GM23248 (cell line): ENCODE measurements around the gene TRAPPC2L. TPM values are rescaled to one million over a fixed set of nuclear protein-coding genes. Genes with fewer than 3 reads are reported as not detected.

Experiments used
- DNase-seq: peaks from one replicate; pipeline ENCODE4 v3.0.0-alpha.2; 2015
- H2AFZ ChIP-seq: fragments of 200-600 bp; sonication (generic); 2 replicates; pipeline ENCODE4 v1.6.1; 2016; ENCODE audit warnings: antibody characterized with exemption
- H3F3A ChIP-seq: fragments of 200-600 bp; sonication (generic); 2 replicates; pipeline ENCODE4 v1.6.1; 2016; ENCODE audit warnings: mild to moderate bottlenecking, antibody characterized with exemption, mixed run types; ENCODE audit not compliant: insufficient read depth
- H3K27ac ChIP-seq: fragments of 200-600 bp; sonication (generic); 2 replicates; pipeline ENCODE4 v1.5.1; 2016; ENCODE audit warnings: mild to moderate bottlenecking
- H3K27me3 ChIP-seq: fragments of 200-600 bp; sonication (generic); replicated peaks from 2 replicates; pipeline ENCODE4 v1.6.1; 2016; ENCODE audit warnings: mild to moderate bottlenecking; ENCODE audit not compliant: insufficient read depth
- H3K36me3 ChIP-seq: fragments of 200-600 bp; sonication (generic); 2 replicates; pipeline ENCODE4 v1.6.1; 2016; ENCODE audit warnings: low read depth, mild to moderate bottlenecking
- H3K4me1 ChIP-seq: fragments of 200-600 bp; sonication (generic); 2 replicates; pipeline ENCODE4 v1.6.1; 2016; ENCODE audit warnings: mild to moderate bottlenecking; ENCODE audit not compliant: insufficient read depth
- H3K4me2 ChIP-seq: fragments of 200-600 bp; sonication (generic); one replicate; pipeline ENCODE4 v1.6.1; 2016; ENCODE audit warnings: mild to moderate bottlenecking; ENCODE audit not compliant: unreplicated experiment
- H3K4me3 ChIP-seq: fragments of 200-600 bp; sonication (generic); 2 replicates; pipeline ENCODE4 v1.5.1; 2016; ENCODE audit warnings: mild to moderate bottlenecking
- H3K79me2 ChIP-seq: fragments of 200-600 bp; sonication (generic); 2 replicates; pipeline ENCODE4 v1.6.1; 2016; ENCODE audit warnings: mild to moderate bottlenecking; ENCODE audit not compliant: insufficient read depth
- H3K9ac ChIP-seq: fragments of 200-600 bp; sonication (generic); 2 replicates; pipeline ENCODE4 v1.6.1; 2016; ENCODE audit warnings: mild to moderate bottlenecking
- H3K9me2 ChIP-seq: fragments of 200-600 bp; sonication (generic); 2 replicates; pipeline ENCODE4 v1.6.1; 2016; ENCODE audit warnings: mixed run types, mild to moderate bottlenecking, moderate library complexity; ENCODE audit not compliant: insufficient read depth
- H3K9me3 ChIP-seq: fragments of 200-600 bp; sonication (generic); one replicate; pipeline ENCODE4 v1.6.1; 2017; ENCODE audit warnings: low read depth
- H4K20me1 ChIP-seq: fragments of 200-600 bp; sonication (generic); 2 replicates; pipeline ENCODE4 v1.6.0; 2016; ENCODE audit not compliant: insufficient read depth
- EZH2 ChIP-seq: fragments of 200-600 bp; sonication (generic); IDR thresholded peaks from 2 replicates; pipeline ENCODE4 v1.6.1; 2018; ENCODE audit warnings: antibody characterized with exemption, mild to moderate bottlenecking; ENCODE audit not compliant: insufficient read depth, poor library complexity, severe bottlenecking
- EZH2phosphoT487 ChIP-seq: fragments of 200-600 bp; sonication (generic); IDR thresholded peaks from 2 replicates; pipeline ENCODE4 v1.6.1; 2018; ENCODE audit warnings: antibody characterized with exemption, moderate library complexity, mild to moderate bottlenecking, low read depth; ENCODE audit not compliant: insufficient read depth
- WGBS, 2 experiments: methylation state at CpG; one replicate each; pipeline ENCODE4 v1.1.6; 2015 to 2017; ENCODE audit warnings: low lambda C conversion rate in 2 of 2, low coverage in 1 of 2; ENCODE audit errors: missing lambda C conversion rate in 2 of 2; 5-methylcytosine and 5-hydroxymethylcytosine counted together
- in situ Hi-C: fragments of 300-500 bp; cut with MboI; formaldehyde crosslinking; loops from 2 replicates; pipeline ENCODE4 v1.15.0; 2020
- polyA plus RNA-seq: library from polyadenylated mRNA; unstranded; fragments of >200 nt; fragmentation: Nextera tagmentation; extraction: Ambion mirVana; gene quantifications from 2 replicates; pipeline ENCODE4 v1.2.1, GENCODE V29; 2016
- total RNA-seq: library from RNA; depleted of rRNA; stranded (reverse); fragments of >200 nt; shearing (Covaris generic); gene quantifications from 2 replicates; pipeline ENCODE4 v1.2.3, GENCODE V29; 2014

The TRAPPC2L gene
- total and polyA plus RNA-seq, 2 experiments from 2014 or later = 18.7 to 83.2 TPM

DNA sequence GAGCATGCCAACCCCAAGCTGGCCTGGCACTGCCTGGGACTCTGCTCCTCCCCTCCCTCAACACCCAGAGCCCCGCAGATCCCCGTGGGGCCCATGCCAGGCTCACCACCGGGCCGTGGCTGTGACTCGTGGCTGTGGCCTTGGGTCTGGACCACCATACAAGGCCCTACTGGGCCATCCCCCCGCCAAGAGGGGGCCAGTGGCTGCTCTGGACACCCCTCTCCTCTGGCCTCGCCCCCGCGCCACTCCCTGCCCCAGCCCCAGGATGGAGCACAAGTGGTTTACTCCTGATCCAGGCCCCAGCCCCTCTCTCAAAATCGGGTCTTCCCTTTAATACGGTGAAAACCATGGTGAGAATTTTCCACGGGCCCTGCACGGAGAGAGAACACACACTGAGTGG, 6.5 kb downstream of the TRAPPC2L start:
- Histone ChIP-seq H3K27me3 (no peaks in the 10 kb centered on the region), H3K4me3 (no peak overlapping the region), H3K79me2 (peaks cover 7% of the 10 kb centered on the region; the same call in 1 of the 2 replicates), H3K4me1 (no peaks in the 10 kb centered on the region), H3K4me2 (no peak overlapping the region), H3K9ac (no peak overlapping the region), H3K27ac (no peak overlapping the region), H4K20me1 (no peaks in the 10 kb centered on the region), H3K36me3 (no peaks in the 10 kb centered on the region), H3K9me2 (no peaks in the 10 kb centered on the region), H2AFZ (no peak overlapping the region), H3F3A (no peaks in the 10 kb centered on the region), H3K9me3 (no peaks in the 10 kb centered on the region)
- 68 to 71% methylated on average over 13 of the region's 13 CpGs for WGBS, 2 experiments
- no peak for TF ChIP-seq EZH2
- no peak for TF ChIP-seq EZH2phosphoT487
- in situ Hi-C loops = no loop called here
- DNase-seq = no peak

DNA sequence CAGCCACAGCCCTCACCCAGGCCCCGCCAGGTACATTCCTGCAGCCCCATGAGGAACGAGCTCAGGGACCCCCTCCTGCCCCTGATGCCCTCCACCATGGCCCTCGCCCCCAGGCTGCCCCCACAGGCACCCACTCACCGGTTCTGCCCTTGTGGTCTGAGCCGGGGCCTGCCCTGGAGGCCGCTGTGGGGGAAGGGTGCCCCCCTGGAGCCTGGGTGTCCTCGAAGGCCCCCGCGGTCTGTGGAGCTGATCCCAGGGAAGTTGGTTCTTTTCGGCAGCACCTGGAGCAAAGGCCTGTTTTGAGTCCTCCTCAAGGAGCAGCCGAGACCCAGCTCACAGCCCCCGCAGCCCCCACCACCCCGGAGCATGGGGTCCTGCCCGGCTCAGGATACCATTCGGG, 7.2 kb downstream of the TRAPPC2L start:
- Histone ChIP-seq H2AFZ (no peak overlapping the region), H4K20me1 (no peaks in the 10 kb centered on the region), H3K4me1 (no peaks in the 10 kb centered on the region), H3K27me3 (no peaks in the 10 kb centered on the region), H3F3A (no peaks in the 10 kb centered on the region), H3K79me2 (peaks cover 2% of the 10 kb centered on the region; the same call in 1 of the 2 replicates), H3K9me3 (no peaks in the 10 kb centered on the region), H3K9me2 (no peaks in the 10 kb centered on the region), H3K27ac (no peak overlapping the region), H3K4me3 (no peak overlapping the region), H3K36me3 (no peaks in the 10 kb centered on the region), H3K9ac (no peak overlapping the region), H3K4me2 (no peak overlapping the region)
- in situ Hi-C loops = no loop called here
- WGBS, 2 experiments = 78 to 91% methylated on average over 8 to 12 of the region's 15 CpGs
- no peak for DNase-seq
- no peak for TF ChIP-seq EZH2
- no peak for TF ChIP-seq EZH2phosphoT487

GRCh38 chr16:88864521-88864920, 7.6 kb downstream of the TRAPPC2L start:
- Histone ChIP-seq H3K4me2 (no peak overlapping the region), H3K4me3 (no peak overlapping the region), H4K20me1 (no peaks in the 10 kb centered on the region), H3K9me2 (no peaks in the 10 kb centered on the region), H3K9ac (no peak overlapping the region), H3F3A (no peaks in the 10 kb centered on the region), H2AFZ (no peak overlapping the region), H3K9me3 (no peaks in the 10 kb centered on the region), H3K4me1 (no peaks in the 10 kb centered on the region), H3K79me2 (no peaks in the 10 kb centered on the region), H3K36me3 (no peaks in the 10 kb centered on the region), H3K27me3 (no peaks in the 10 kb centered on the region), H3K27ac (no peak overlapping the region)
- TF ChIP-seq EZH2 (no peak), EZH2phosphoT487 (no peak)
- in situ Hi-C loops = no loop called here
- WGBS, 2 experiments = 78 to 79% methylated on average over 15 to 18 of the region's 18 CpGs
- DNase-seq = no peak

DNA sequence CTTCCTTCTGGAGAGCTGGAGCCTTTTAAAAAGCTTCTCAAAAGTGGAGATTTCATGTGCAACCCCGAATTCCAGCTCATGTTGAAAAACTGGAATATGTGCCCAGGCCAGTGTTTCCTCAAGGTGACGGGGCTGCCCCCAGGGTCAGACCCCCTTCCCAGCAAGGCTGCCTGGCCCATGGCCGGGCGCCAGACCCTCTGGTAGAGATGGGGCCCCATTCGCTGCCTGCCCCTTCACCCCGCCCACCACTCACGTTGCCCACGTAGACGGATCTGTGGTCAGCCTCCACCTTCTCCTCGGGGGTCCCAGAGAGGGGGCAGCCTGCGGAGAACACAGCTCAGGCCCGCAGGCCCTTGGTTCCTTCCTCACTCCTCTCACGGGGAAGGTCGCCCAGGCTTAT, 8.4 kb downstream of the TRAPPC2L start:
- in situ Hi-C loops = no loop called here
- no peaks in the 10 kb centered on the region for H4K20me1 ChIP-seq
- H3K27me3 ChIP-seq = no peaks in the 10 kb centered on the region
- no peak overlapping the region for H3K4me2 ChIP-seq
- no peak overlapping the region for H2AFZ ChIP-seq
- H3K9me2 ChIP-seq = no peaks in the 10 kb centered on the region
- H3K4me1 ChIP-seq = no peaks in the 10 kb centered on the region
- H3K79me2 ChIP-seq = no peaks in the 10 kb centered on the region
- H3K9ac ChIP-seq = no peak overlapping the region
- H3K4me3 ChIP-seq = no peak overlapping the region
- H3F3A ChIP-seq = no peaks in the 10 kb centered on the region
- TF ChIP-seq EZH2phosphoT487 (no peak), EZH2 (no peak)
- no peak overlapping the region for H3K27ac ChIP-seq
- no peaks in the 10 kb centered on the region for H3K36me3 ChIP-seq
- DNase-seq = no peak
- no peaks in the 10 kb centered on the region for H3K9me3 ChIP-seq
- WGBS, 2 experiments = 55 to 64% methylated on average over 10 to 14 of the region's 14 CpGs

GRCh38 chr16:88865742-88866141, 8.8 kb downstream of the TRAPPC2L start:
- WGBS, 2 experiments = 76 to 80% methylated on average over 15 of the region's 15 CpGs
- H3K36me3 ChIP-seq = no peaks in the 10 kb centered on the region
- H4K20me1 ChIP-seq = no peaks in the 10 kb centered on the region
- H2AFZ ChIP-seq = no peak overlapping the region
- H3K27me3 ChIP-seq = peaks cover 3% of the 10 kb centered on the region; the same call in 1 of the 2 replicates
- no peak for TF ChIP-seq EZH2
- no peak for TF ChIP-seq EZH2phosphoT487
- H3K9ac ChIP-seq = no peak overlapping the region
- no peak for DNase-seq
- no peaks in the 10 kb centered on the region for H3K4me1 ChIP-seq
- H3K79me2 ChIP-seq = no peaks in the 10 kb centered on the region
- in situ Hi-C loops = no loop called here
- H3K9me3 ChIP-seq = no peaks in the 10 kb centered on the region
- no peak overlapping the region for H3K4me2 ChIP-seq
- H3K27ac ChIP-seq = no peak overlapping the region
- H3K9me2 ChIP-seq = no peaks in the 10 kb centered on the region
- no peaks in the 10 kb centered on the region for H3F3A ChIP-seq
- no peak overlapping the region for H3K4me3 ChIP-seq
